ENCODE results near the gene AKAP12. TPM values are rescaled to one million over a fixed set of nuclear protein-coding genes. Genes with fewer than 3 reads are reported as not detected.

Gene AKAP12
- total and polyA plus RNA-seq, 2 experiments from 2014 or later = 90.1 to 137 TPM

DNA sequence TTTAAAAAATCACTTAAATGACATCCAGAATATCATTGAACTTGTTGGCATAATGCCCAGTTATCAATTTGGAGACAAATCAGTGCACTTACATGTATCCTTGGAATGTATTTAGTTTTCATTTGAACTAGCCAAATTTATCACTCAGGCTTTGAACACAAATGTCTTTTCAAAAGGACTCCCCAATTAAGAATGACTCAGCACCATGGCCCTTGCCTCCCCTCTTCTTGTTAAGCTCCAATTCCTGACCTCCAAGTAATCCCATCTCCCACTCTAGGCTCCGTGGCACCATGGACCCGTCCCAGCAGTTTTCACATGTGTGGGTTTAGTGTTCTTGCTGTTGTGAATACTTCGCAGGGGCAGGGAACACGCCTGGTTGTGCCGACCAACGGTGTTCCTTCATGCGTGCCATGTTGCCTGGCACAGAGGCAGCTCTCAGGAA lies 2.7 kb downstream of the AKAP12 start:
- Histone ChIP-seq H3K79me2 (replicated peaks; ENCODE audit: insufficient read depth) (peaks cover 65% of the 10 kb centered on the region), H3K27ac (ENCODE audit: low read depth) (no peak overlapping the region), H2AFZ (no peak overlapping the region), H3F3A (replicated peaks; ENCODE audit: low read depth) (peaks cover 4% of the 10 kb centered on the region), H3K27me3 (ENCODE audit: insufficient read depth) (peaks cover 6% of the 10 kb centered on the region; the same call in 1 of the 2 replicates), H3K4me2 (peak overlapping the region; percentile 83), H3K36me3 (ENCODE audit: insufficient read depth) (no peaks in the 10 kb centered on the region), H4K20me1 (replicated peaks; ENCODE audit: insufficient read depth) (peaks cover 15% of the 10 kb centered on the region), H3K9me2 (ENCODE audit: insufficient read depth) (no peaks in the 10 kb centered on the region), H3K4me1 (ENCODE audit: insufficient read depth) (peaks cover 29% of the 10 kb centered on the region), H3K4me3 (peak overlapping the region; percentile 89)
- no peaks in the 10 kb centered on the region; the same call in 1 of the 3 replicates for H3K9me3 Mint-ChIP-seq
- H3K4me1 Mint-ChIP-seq = peaks cover 35% of the 10 kb centered on the region
- H3K27ac Mint-ChIP-seq = no peak overlapping the region
- peak overlapping the region; percentile 87 for H3K4me3 Mint-ChIP-seq
- peaks cover 14% of the 10 kb centered on the region for H3K27me3 Mint-ChIP-seq (ENCODE audit: insufficient read depth, low read depth, poor library complexity)
- H3K36me3 Mint-ChIP-seq (ENCODE audit: low read depth) = no peaks in the 10 kb centered on the region
- no peak for ATAC-seq
- TF ChIP-seq, protein P1, sequence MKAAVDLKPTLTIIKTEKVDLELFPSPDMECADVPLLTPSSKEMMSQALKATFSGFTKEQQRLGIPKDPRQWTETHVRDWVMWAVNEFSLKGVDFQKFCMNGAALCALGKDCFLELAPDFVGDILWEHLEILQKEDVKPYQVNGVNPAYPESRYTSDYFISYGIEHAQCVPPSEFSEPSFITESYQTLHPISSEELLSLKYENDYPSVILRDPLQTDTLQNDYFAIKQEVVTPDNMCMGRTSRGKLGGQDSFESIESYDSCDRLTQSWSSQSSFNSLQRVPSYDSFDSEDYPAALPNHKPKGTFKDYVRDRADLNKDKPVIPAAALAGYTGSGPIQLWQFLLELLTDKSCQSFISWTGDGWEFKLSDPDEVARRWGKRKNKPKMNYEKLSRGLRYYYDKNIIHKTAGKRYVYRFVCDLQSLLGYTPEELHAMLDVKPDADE (IDR thresholded peaks at IDR 0.05) = no peak
- TF ChIP-seq NANOG (IDR thresholded peaks at IDR 0.05; ENCODE audit: borderline replicate concordance) (no peak), ZNF114 (CRISPR knock-in tag; IDR thresholded peaks at IDR 0.05) (no peak), CREB1 (CRISPR knock-in tag; IDR thresholded peaks at IDR 0.05; ENCODE audit: low read depth) (no peak)
- no peak for DNase-seq (ENCODE audit: low spot score)

DNA sequence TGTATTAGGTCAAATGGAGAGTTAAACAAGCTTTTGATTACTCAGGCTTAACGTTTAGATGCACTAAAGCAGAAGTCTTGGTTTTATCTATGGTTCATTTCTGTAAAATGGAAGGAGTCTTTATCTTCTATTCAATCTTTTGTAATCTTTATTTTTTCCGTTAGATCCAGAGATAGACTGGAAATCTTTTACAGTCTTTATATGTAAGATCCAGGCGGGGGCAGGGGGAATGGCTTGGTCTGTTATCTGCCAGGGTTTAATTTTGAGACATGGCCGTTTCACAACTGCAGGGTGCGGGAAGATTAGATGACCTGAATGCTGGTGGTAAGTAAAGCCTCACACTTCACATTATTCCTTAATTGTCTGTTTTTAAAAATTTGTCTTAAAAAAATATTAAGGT lies 3.7 kb downstream of the AKAP12 start:
- no peak overlapping the region for H3K27ac ChIP-seq (ENCODE audit: low read depth)
- H3K9me2 ChIP-seq (ENCODE audit: insufficient read depth) = no peaks in the 10 kb centered on the region
- Mint-ChIP-seq H3K4me3 (no peak overlapping the region), H3K27me3 (ENCODE audit: insufficient read depth, low read depth, poor library complexity) (peaks cover 13% of the 10 kb centered on the region), H3K36me3 (ENCODE audit: low read depth) (no peaks in the 10 kb centered on the region), H3K27ac (no peak overlapping the region), H3K4me1 (peaks cover 35% of the 10 kb centered on the region), H3K9me3 (no peaks in the 10 kb centered on the region; the same call in 1 of the 3 replicates)
- peaks cover 28% of the 10 kb centered on the region for H3K4me1 ChIP-seq (ENCODE audit: insufficient read depth)
- peaks cover 4% of the 10 kb centered on the region for H3F3A ChIP-seq (replicated peaks; ENCODE audit: low read depth)
- ATAC-seq = no peak
- no peak for DNase-seq (ENCODE audit: low spot score)
- H2AFZ ChIP-seq = no peak overlapping the region
- peaks cover 3% of the 10 kb centered on the region; the same call in 1 of the 2 replicates for H3K27me3 ChIP-seq (ENCODE audit: insufficient read depth)
- H3K4me3 ChIP-seq = no peak overlapping the region
- no peak overlapping the region for H3K4me2 ChIP-seq
- TF ChIP-seq, protein P2, sequence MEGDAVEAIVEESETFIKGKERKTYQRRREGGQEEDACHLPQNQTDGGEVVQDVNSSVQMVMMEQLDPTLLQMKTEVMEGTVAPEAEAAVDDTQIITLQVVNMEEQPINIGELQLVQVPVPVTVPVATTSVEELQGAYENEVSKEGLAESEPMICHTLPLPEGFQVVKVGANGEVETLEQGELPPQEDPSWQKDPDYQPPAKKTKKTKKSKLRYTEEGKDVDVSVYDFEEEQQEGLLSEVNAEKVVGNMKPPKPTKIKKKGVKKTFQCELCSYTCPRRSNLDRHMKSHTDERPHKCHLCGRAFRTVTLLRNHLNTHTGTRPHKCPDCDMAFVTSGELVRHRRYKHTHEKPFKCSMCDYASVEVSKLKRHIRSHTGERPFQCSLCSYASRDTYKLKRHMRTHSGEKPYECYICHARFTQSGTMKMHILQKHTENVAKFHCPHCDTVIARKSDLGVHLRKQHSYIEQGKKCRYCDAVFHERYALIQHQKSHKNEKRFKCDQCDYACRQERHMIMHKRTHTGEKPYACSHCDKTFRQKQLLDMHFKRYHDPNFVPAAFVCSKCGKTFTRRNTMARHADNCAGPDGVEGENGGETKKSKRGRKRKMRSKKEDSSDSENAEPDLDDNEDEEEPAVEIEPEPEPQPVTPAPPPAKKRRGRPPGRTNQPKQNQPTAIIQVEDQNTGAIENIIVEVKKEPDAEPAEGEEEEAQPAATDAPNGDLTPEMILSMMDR (conservative IDR thresholded peaks at IDR 0.05; ENCODE audit: low read depth in 2 of 2) = no peak
- no peak for TF ChIP-seq JUNB (IDR thresholded peaks at IDR 0.05; ENCODE audit: unreplicated experiment)
- TF ChIP-seq, protein P3, sequence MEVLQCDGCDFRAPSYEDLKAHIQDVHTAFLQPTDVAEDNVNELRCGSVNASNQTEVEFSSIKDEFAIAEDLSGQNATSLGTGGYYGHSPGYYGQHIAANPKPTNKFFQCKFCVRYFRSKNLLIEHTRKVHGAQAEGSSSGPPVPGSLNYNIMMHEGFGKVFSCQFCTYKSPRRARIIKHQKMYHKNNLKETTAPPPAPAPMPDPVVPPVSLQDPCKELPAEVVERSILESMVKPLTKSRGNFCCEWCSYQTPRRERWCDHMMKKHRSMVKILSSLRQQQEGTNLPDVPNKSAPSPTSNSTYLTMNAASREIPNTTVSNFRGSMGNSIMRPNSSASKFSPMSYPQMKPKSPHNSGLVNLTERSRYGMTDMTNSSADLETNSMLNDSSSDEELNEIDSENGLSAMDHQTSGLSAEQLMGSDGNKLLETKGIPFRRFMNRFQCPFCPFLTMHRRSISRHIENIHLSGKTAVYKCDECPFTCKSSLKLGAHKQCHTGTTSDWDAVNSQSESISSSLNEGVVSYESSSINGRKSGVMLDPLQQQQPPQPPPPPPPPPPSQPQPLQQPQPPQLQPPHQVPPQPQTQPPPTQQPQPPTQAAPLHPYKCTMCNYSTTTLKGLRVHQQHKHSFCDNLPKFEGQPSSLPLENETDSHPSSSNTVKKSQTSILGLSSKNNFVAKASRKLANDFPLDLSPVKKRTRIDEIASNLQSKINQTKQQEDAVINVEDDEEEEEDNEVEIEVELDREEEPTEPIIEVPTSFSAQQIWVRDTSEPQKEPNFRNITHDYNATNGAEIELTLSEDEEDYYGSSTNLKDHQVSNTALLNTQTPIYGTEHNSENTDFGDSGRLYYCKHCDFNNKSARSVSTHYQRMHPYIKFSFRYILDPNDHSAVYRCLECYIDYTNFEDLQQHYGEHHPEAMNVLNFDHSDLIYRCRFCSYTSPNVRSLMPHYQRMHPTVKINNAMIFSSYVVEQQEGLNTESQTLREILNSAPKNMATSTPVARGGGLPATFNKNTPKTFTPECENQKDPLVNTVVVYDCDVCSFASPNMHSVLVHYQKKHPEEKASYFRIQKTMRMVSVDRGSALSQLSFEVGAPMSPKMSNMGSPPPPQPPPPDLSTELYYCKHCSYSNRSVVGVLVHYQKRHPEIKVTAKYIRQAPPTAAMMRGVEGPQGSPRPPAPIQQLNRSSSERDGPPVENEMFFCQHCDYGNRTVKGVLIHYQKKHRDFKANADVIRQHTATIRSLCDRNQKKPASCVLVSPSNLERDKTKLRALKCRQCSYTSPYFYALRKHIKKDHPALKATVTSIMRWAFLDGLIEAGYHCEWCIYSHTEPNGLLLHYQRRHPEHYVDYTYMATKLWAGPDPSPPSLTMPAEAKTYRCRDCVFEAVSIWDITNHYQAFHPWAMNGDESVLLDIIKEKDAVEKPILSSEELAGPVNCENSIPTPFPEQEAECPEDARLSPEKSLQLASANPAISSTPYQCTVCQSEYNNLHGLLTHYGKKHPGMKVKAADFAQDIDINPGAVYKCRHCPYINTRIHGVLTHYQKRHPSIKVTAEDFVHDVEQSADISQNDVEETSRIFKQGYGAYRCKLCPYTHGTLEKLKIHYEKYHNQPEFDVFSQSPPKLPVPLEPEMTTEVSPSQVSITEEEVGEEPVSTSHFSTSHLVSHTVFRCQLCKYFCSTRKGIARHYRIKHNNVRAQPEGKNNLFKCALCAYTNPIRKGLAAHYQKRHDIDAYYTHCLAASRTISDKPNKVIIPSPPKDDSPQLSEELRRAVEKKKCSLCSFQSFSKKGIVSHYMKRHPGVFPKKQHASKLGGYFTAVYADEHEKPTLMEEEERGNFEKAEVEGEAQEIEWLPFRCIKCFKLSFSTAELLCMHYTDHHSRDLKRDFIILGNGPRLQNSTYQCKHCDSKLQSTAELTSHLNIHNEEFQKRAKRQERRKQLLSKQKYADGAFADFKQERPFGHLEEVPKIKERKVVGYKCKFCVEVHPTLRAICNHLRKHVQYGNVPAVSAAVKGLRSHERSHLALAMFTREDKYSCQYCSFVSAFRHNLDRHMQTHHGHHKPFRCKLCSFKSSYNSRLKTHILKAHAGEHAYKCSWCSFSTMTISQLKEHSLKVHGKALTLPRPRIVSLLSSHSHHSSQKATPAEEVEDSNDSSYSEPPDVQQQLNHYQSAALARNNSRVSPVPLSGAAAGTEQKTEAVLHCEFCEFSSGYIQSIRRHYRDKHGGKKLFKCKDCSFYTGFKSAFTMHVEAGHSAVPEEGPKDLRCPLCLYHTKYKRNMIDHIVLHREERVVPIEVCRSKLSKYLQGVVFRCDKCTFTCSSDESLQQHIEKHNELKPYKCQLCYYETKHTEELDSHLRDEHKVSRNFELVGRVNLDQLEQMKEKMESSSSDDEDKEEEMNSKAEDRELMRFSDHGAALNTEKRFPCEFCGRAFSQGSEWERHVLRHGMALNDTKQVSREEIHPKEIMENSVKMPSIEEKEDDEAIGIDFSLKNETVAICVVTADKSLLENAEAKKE (CRISPR knock-in tag; IDR thresholded peaks at IDR 0.05) = no peak
- H3K79me2 ChIP-seq (replicated peaks; ENCODE audit: insufficient read depth) = peaks cover 75% of the 10 kb centered on the region
- H3K36me3 ChIP-seq (ENCODE audit: insufficient read depth) = no peaks in the 10 kb centered on the region
- peaks cover 21% of the 10 kb centered on the region for H4K20me1 ChIP-seq (replicated peaks; ENCODE audit: insufficient read depth)

All from GM23338 (cell line).